ENCODE data around the gene CBLB.

Gene CBLB

GRCh38 chr3:105611304-105612192 is 257.3 kb downstream of the CBLB start:
- no peak for DNase-seq

GRCh38 chr3:105610473-105610872 is 258.3 kb downstream of the CBLB start:
- DNase-seq = no peak

GRCh38 chr3:105608623-105609022 is 260.2 kb downstream of the CBLB start:
- no peak for DNase-seq

GRCh38 chr3:105606016-105606415 is 262.8 kb downstream of the CBLB start:
- DNase-seq = no peak
